Endothelial cell of umbilical vein (primary cell): ENCODE data around the gene RGSL1.

Source experiments
- CTCF ChIP-seq, 2 donors: IDR thresholded peaks; 1 replicate in 1 of 2; 2 replicates in 1 of 2; pipeline ENCODE4 v1.5.1; 2011; ENCODE audit warnings: low read length in 2 of 2, mild to moderate bottlenecking in 2 of 2, moderate library complexity in 2 of 2, control low read depth in 1 of 2, inconsistent platforms in 1 of 2, low read depth in 1 of 2; ENCODE audit not compliant: insufficient read depth in 1 of 2; ENCODE audit errors: extremely low read depth in 1 of 2
- EZH2 ChIP-seq: IDR thresholded peaks from 2 replicates; pipeline ENCODE4 v1.6.1; 2012; ENCODE audit warnings: borderline replicate concordance, low read depth, mild to moderate bottlenecking, moderate library complexity, low read length, inconsistent platforms; ENCODE audit not compliant: severe bottlenecking
- FOS ChIP-seq: IDR thresholded peaks from 2 replicates; pipeline ENCODE4 v1.6.1; 2011; ENCODE audit warnings: mild to moderate bottlenecking, low read length, moderate library complexity, borderline replicate concordance; ENCODE audit not compliant: insufficient read depth

- TF ChIP-seq CTCF (IDR thresholded peaks at IDR 0.05; ENCODE audit: extremely low read depth in 1 of 2, insufficient read depth in 1 of 2, low read depth in 1 of 2, low read length in 2 of 2) (no peak), EZH2 (no peak), FOS (no peak)
Measured at GRCh38 chr1:182563095-182563494, 113.1 kb downstream of the RGSL1 start.
